WTC11 (cell line): ENCODE measurements around the gene IFNGR2. TPM values are rescaled to one million over a fixed set of nuclear protein-coding genes. Genes with fewer than 3 reads are reported as not detected.

Source experiments
- ATAC-seq: fragments of 200-7000 bp; cut with Tn5 transposase; 2 replicates; pipeline ENCODE4 v1.10.0; 2021; ENCODE audit warnings: mild to moderate bottlenecking, moderate library complexity
- CTCF ChIA-PET: fragments of 300-600 bp; sonication (Branson Sonifier 250); formaldehyde crosslinking; loops from one replicate; lab custom pipeline; 2021; ENCODE audit warnings: antibody characterized with exemption; lab: Charles Lee
- POLR2A ChIA-PET: fragments of 350-600 bp; sonication (Branson Sonifier 250); formaldehyde crosslinking; loops from one replicate; lab custom pipeline; 2021; ENCODE audit warnings: antibody characterized with exemption; lab: Charles Lee
- DNase-seq: peaks from one replicate; pipeline ENCODE4 v3.0.0; 2021; ENCODE audit warnings: low spot score
- H3K27ac Mint-ChIP-seq: 2 replicates; pipeline ENCODE4 v1.8.0; 2021; ENCODE audit warnings: mixed read lengths
- H3K27me3 Mint-ChIP-seq: 2 replicates; pipeline ENCODE4 v1.8.0; 2021; ENCODE audit warnings: low read depth, mild to moderate bottlenecking, moderate library complexity, mixed read lengths
- H3K36me3 Mint-ChIP-seq: 2 replicates; pipeline ENCODE4 v1.8.0; 2021; ENCODE audit warnings: mixed read lengths
- H3K4me1 Mint-ChIP-seq: 2 replicates; pipeline ENCODE4 v1.8.0; 2022; ENCODE audit warnings: mixed read lengths
- H3K4me3 Mint-ChIP-seq: 2 replicates; pipeline ENCODE4 v1.8.0; 2021; ENCODE audit warnings: mild to moderate bottlenecking, moderate library complexity, mixed read lengths
- H3K9me3 Mint-ChIP-seq: 2 replicates; pipeline ENCODE4 v1.8.0; 2021; ENCODE audit warnings: mixed read lengths
- CBFB ChIP-seq: sonication (generic); formaldehyde crosslinking; IDR thresholded peaks from 2 replicates; pipeline ENCODE4 v1.8.1; 2022; ENCODE audit warnings: mild to moderate bottlenecking, low read depth, missing genetic modification reagents
- IRF2 ChIP-seq: sonication (generic); formaldehyde crosslinking; IDR thresholded peaks from 2 replicates; pipeline ENCODE4 v1.8.0; 2022; ENCODE audit warnings: low read depth, missing genetic modification reagents, borderline replicate concordance
- JAZF1 ChIP-seq: fragments of 250-450 bp; sonication (Bioruptor Pico); IDR thresholded peaks from 2 replicates; pipeline ENCODE4 v1.9.0; 2021; ENCODE audit warnings: moderate library complexity, mild to moderate bottlenecking, inconsistent platforms
- MXD4 ChIP-seq: fragments of 250-450 bp; sonication (Bioruptor Pico); IDR thresholded peaks from 2 replicates; pipeline ENCODE4 v1.8.0; 2021; ENCODE audit warnings: mild to moderate bottlenecking, moderate library complexity, borderline replicate concordance
- SMAD3 ChIP-seq: sonication (generic); formaldehyde crosslinking; IDR thresholded peaks from 2 replicates; pipeline ENCODE4 v1.8.0; 2022; ENCODE audit warnings: missing genetic modification reagents, mild to moderate bottlenecking, borderline replicate concordance
- TEAD1 ChIP-seq: sonication (generic); formaldehyde crosslinking; IDR thresholded peaks from 2 replicates; pipeline ENCODE4 v1.8.0; 2022; ENCODE audit warnings: mild to moderate bottlenecking, missing genetic modification reagents
- ZBTB21 ChIP-seq: sonication (generic); formaldehyde crosslinking; IDR thresholded peaks from 2 replicates; pipeline ENCODE4 v1.8.1; 2023; ENCODE audit warnings: mild to moderate bottlenecking, missing genetic modification reagents, borderline replicate concordance
- ZNF121 ChIP-seq: sonication (generic); formaldehyde crosslinking; IDR thresholded peaks from 2 replicates; pipeline ENCODE4 v1.8.0; 2023; ENCODE audit warnings: missing genetic modification reagents
- total RNA-seq: library from RNA; stranded (reverse); gene quantifications from 3 replicates; pipeline ENCODE4 v1.2.3, GENCODE V29; 2021
- TF ChIP-seq, protein P1 (sequence below): fragments of 250-450 bp; sonication (Bioruptor Pico); IDR thresholded peaks from 2 replicates; pipeline ENCODE4 v1.9.0; 2021; ENCODE audit warnings: mild to moderate bottlenecking
- TF ChIP-seq, protein P2 (sequence below): fragments of 200-600 bp; IDR thresholded peaks from 2 replicates; pipeline ENCODE4 v1.8.0; 2022; ENCODE audit warnings: antibody characterized with exemption
- TF ChIP-seq, protein P3 (sequence below): sonication (generic); formaldehyde crosslinking; IDR thresholded peaks from 2 replicates; pipeline ENCODE4 v1.8.0; 2022; ENCODE audit warnings: mild to moderate bottlenecking, missing genetic modification reagents
- TF ChIP-seq, protein P4 (sequence below): sonication (generic); formaldehyde crosslinking; IDR thresholded peaks from 2 replicates; pipeline ENCODE4 v1.8.1; 2023; ENCODE audit warnings: mild to moderate bottlenecking, missing genetic modification reagents
- TF ChIP-seq, protein P5 (sequence below): sonication (generic); formaldehyde crosslinking; IDR thresholded peaks from 2 replicates; pipeline ENCODE4 v1.8.1; 2022; ENCODE audit warnings: mild to moderate bottlenecking, missing genetic modification reagents, moderate library complexity, borderline replicate concordance
- TF ChIP-seq, protein P6 (sequence below): sonication (generic); formaldehyde crosslinking; IDR thresholded peaks from 2 replicates; pipeline ENCODE4 v1.8.0; 2023; ENCODE audit warnings: mild to moderate bottlenecking, missing genetic modification reagents
- TF ChIP-seq, protein P7 (sequence below): sonication (generic); formaldehyde crosslinking; IDR thresholded peaks from 2 replicates; pipeline ENCODE4 v1.8.1; 2022; ENCODE audit warnings: low read depth, mild to moderate bottlenecking, moderate library complexity, missing genetic modification reagents, borderline replicate concordance
- TF ChIP-seq, protein P8 (sequence below): sonication (generic); formaldehyde crosslinking; IDR thresholded peaks from 2 replicates; pipeline ENCODE4 v1.8.1; 2023; ENCODE audit warnings: mild to moderate bottlenecking, missing genetic modification reagents, moderate library complexity

Gene IFNGR2
- total RNA-seq, 1 experiment from 2014 or later: 34.1 TPM

DNA sequence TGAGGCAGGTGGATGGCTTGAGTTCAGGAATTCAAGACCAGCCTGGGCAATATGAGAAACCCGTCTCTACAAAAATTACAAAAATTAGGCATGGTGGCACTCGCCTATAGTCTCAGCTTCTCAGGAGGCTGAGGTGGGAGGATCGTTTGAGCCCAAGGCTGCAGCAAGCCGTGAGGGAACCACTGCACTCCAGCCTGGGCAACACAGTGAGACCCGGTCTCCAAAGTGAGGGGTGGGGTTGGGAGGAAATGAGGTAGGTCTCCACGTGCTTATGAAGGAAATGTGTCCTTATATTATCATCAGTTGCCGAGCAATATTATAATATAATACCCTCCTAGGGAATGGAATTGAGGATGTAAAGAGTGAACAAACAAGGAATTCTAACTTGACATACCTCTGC, 73.9 kb downstream of the IFNGR2 start:
- peaks cover 6% of the 10 kb centered on the region for H3K4me1 Mint-ChIP-seq
- DNase-seq (no peak), ATAC-seq (no peak)
- H3K27ac Mint-ChIP-seq: no peak overlapping the region
- no peaks in the 10 kb centered on the region for H3K36me3 Mint-ChIP-seq
- no peak overlapping the region for H3K4me3 Mint-ChIP-seq
- no peaks in the 10 kb centered on the region for H3K9me3 Mint-ChIP-seq
- ChIA-PET CTCF (no interaction called here), POLR2A (no interaction called here)
- H3K27me3 Mint-ChIP-seq: peaks cover 8% of the 10 kb centered on the region
- TF ChIP-seq, protein P1, sequence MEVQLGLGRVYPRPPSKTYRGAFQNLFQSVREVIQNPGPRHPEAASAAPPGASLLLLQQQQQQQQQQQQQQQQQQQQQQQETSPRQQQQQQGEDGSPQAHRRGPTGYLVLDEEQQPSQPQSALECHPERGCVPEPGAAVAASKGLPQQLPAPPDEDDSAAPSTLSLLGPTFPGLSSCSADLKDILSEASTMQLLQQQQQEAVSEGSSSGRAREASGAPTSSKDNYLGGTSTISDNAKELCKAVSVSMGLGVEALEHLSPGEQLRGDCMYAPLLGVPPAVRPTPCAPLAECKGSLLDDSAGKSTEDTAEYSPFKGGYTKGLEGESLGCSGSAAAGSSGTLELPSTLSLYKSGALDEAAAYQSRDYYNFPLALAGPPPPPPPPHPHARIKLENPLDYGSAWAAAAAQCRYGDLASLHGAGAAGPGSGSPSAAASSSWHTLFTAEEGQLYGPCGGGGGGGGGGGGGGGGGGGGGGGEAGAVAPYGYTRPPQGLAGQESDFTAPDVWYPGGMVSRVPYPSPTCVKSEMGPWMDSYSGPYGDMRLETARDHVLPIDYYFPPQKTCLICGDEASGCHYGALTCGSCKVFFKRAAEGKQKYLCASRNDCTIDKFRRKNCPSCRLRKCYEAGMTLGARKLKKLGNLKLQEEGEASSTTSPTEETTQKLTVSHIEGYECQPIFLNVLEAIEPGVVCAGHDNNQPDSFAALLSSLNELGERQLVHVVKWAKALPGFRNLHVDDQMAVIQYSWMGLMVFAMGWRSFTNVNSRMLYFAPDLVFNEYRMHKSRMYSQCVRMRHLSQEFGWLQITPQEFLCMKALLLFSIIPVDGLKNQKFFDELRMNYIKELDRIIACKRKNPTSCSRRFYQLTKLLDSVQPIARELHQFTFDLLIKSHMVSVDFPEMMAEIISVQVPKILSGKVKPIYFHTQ (CRISPR knock-in tag): no peak
- TF ChIP-seq JAZF1 (CRISPR knock-in tag): no peak
- TF ChIP-seq, protein P2, sequence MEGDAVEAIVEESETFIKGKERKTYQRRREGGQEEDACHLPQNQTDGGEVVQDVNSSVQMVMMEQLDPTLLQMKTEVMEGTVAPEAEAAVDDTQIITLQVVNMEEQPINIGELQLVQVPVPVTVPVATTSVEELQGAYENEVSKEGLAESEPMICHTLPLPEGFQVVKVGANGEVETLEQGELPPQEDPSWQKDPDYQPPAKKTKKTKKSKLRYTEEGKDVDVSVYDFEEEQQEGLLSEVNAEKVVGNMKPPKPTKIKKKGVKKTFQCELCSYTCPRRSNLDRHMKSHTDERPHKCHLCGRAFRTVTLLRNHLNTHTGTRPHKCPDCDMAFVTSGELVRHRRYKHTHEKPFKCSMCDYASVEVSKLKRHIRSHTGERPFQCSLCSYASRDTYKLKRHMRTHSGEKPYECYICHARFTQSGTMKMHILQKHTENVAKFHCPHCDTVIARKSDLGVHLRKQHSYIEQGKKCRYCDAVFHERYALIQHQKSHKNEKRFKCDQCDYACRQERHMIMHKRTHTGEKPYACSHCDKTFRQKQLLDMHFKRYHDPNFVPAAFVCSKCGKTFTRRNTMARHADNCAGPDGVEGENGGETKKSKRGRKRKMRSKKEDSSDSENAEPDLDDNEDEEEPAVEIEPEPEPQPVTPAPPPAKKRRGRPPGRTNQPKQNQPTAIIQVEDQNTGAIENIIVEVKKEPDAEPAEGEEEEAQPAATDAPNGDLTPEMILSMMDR: no peak
- no peak for TF ChIP-seq ZBTB21 (CRISPR knock-in tag)
- TF ChIP-seq, protein P3, sequence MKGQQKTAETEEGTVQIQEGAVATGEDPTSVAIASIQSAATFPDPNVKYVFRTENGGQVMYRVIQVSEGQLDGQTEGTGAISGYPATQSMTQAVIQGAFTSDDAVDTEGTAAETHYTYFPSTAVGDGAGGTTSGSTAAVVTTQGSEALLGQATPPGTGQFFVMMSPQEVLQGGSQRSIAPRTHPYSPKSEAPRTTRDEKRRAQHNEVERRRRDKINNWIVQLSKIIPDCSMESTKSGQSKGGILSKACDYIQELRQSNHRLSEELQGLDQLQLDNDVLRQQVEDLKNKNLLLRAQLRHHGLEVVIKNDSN: no peak
- TF ChIP-seq IRF2 (CRISPR knock-in tag): no peak
- TF ChIP-seq ZNF121 (CRISPR knock-in tag): peak; percentile 67; the same call in 1 of the 2 replicates
- no peak for TF ChIP-seq MXD4 (CRISPR knock-in tag)

DNA sequence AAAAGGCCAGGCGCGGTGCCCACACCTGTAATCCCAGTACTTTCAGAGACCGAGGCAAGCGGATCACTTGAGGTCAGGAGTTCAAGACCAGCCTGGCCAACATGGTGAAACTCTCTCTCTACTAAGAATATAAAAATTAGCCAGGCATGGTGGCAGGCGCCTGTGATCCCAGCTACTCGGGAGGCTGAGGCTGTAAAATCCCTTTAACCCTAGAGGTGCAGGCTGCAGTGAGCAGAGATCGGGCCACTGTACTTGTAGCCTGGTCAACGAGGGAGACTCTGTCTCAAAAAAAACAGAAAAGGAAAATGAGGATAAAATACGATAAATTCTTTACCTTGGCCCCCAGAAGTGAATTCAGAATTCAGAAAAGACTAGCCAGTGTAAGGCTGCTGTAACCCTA, 75.0 kb downstream of the IFNGR2 start:
- Mint-ChIP-seq H3K4me1 (peaks cover 6% of the 10 kb centered on the region), H3K27ac (peak overlapping the region; percentile 7; the same call in 1 of the 2 replicates), H3K27me3 (peaks cover 8% of the 10 kb centered on the region), H3K4me3 (peak overlapping the region; percentile 79), H3K9me3 (no peaks in the 10 kb centered on the region), H3K36me3 (no peaks in the 10 kb centered on the region)
- POLR2A ChIA-PET: no interaction called here
- TF ChIP-seq, protein P4, sequence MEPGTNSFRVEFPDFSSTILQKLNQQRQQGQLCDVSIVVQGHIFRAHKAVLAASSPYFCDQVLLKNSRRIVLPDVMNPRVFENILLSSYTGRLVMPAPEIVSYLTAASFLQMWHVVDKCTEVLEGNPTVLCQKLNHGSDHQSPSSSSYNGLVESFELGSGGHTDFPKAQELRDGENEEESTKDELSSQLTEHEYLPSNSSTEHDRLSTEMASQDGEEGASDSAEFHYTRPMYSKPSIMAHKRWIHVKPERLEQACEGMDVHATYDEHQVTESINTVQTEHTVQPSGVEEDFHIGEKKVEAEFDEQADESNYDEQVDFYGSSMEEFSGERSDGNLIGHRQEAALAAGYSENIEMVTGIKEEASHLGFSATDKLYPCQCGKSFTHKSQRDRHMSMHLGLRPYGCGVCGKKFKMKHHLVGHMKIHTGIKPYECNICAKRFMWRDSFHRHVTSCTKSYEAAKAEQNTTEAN (CRISPR knock-in tag): no peak
- TF ChIP-seq, protein P5, sequence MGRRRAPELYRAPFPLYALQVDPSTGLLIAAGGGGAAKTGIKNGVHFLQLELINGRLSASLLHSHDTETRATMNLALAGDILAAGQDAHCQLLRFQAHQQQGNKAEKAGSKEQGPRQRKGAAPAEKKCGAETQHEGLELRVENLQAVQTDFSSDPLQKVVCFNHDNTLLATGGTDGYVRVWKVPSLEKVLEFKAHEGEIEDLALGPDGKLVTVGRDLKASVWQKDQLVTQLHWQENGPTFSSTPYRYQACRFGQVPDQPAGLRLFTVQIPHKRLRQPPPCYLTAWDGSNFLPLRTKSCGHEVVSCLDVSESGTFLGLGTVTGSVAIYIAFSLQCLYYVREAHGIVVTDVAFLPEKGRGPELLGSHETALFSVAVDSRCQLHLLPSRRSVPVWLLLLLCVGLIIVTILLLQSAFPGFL (CRISPR knock-in tag): no peak
- TF ChIP-seq SMAD3: no peak
- DNase-seq: no peak
- CTCF ChIA-PET: no interaction called here
- ATAC-seq: no peak

DNA sequence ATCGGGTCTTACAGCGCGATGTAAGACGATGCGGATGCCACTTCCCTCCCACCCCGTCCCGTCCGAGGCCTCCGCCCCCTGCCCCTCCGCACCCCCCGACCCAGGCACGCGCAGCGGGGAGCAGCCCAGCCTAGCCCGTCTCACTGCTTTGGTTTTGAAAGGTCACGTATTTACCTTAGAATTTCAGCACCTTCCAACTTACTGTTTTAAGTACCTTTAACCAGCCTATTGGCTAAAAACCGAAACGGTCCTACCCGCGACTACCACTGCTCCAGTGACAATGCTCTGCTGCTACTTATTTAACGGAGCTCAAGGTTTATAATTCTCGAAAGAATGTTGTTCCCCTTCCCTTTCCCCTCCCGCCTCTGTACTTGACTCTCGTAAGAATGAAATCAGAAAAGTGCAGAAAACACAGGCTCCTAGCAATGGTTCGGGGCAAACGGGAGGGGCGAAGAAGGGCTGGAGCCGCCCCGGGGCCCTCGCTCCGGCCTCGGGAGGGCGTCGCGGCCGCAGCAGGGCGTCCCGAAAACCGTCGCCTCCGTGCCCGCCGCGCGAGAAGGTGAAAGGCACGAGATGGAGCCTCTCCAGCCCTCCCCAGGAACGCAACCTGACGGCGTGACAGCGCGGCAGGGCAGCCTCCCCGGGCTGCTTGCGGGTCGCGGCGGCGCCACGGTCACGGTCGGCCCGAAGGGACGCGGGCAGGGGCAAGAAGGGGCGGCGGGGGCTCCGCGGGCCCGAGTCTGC, 75.9 kb downstream of the IFNGR2 start:
- CTCF ChIA-PET: interaction anchor here (0.5 to 2.1 kb wide), 12 partner anchors 10 to 413 kb away, joined by 3 to 14 read pairs (median 4); partner anchors contain the start of gene DNAJC28
- Mint-ChIP-seq H3K4me1 (peaks cover 6% of the 10 kb centered on the region), H3K27me3 (peaks cover 8% of the 10 kb centered on the region), H3K27ac (peak overlapping the region; percentile 53; the same call in 1 of the 2 replicates), H3K36me3 (no peaks in the 10 kb centered on the region), H3K4me3 (peak overlapping the region; percentile 79), H3K9me3 (no peaks in the 10 kb centered on the region)
- ATAC-seq (peak; percentile 2), DNase-seq (peak; percentile 69)
- POLR2A ChIA-PET: interaction anchor here (0.7 to 3.0 kb wide), 3 partner anchors 12 to 110 kb away, joined by 3 to 15 read pairs (median 4); partner anchors contain the start of gene DNAJC28
- TF ChIP-seq, protein P6, sequence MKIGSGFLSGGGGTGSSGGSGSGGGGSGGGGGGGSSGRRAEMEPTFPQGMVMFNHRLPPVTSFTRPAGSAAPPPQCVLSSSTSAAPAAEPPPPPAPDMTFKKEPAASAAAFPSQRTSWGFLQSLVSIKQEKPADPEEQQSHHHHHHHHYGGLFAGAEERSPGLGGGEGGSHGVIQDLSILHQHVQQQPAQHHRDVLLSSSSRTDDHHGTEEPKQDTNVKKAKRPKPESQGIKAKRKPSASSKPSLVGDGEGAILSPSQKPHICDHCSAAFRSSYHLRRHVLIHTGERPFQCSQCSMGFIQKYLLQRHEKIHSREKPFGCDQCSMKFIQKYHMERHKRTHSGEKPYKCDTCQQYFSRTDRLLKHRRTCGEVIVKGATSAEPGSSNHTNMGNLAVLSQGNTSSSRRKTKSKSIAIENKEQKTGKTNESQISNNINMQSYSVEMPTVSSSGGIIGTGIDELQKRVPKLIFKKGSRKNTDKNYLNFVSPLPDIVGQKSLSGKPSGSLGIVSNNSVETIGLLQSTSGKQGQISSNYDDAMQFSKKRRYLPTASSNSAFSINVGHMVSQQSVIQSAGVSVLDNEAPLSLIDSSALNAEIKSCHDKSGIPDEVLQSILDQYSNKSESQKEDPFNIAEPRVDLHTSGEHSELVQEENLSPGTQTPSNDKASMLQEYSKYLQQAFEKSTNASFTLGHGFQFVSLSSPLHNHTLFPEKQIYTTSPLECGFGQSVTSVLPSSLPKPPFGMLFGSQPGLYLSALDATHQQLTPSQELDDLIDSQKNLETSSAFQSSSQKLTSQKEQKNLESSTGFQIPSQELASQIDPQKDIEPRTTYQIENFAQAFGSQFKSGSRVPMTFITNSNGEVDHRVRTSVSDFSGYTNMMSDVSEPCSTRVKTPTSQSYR (CRISPR knock-in tag): no peak
- TF ChIP-seq, protein P7, sequence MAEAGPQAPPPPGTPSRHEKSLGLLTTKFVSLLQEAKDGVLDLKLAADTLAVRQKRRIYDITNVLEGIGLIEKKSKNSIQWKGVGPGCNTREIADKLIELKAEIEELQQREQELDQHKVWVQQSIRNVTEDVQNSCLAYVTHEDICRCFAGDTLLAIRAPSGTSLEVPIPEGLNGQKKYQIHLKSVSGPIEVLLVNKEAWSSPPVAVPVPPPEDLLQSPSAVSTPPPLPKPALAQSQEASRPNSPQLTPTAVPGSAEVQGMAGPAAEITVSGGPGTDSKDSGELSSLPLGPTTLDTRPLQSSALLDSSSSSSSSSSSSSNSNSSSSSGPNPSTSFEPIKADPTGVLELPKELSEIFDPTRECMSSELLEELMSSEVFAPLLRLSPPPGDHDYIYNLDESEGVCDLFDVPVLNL (CRISPR knock-in tag): no peak
- TF ChIP-seq CBFB (CRISPR knock-in tag) (no peak), TEAD1 (CRISPR knock-in tag) (0 out of 2 replicates have a peak, but pooled peaks have one; percentile 26)
- TF ChIP-seq, protein P8, sequence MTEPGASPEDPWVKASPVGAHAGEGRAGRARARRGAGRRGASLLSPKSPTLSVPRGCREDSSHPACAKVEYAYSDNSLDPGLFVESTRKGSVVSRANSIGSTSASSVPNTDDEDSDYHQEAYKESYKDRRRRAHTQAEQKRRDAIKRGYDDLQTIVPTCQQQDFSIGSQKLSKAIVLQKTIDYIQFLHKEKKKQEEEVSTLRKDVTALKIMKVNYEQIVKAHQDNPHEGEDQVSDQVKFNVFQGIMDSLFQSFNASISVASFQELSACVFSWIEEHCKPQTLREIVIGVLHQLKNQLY (CRISPR knock-in tag): 0 out of 2 replicates have a peak, but pooled peaks have one; percentile 35
